Stimulated activated CD4-positive, alpha-beta T cell treated with anti-CD3 and anti-CD28 coated beads, Interleukin-15, amount 100 ng/mL, for 1 hour (primary cell): ENCODE data around the gene ZBTB16.

ENCODE experiments used
- DNase-seq, 2 donors: peaks; one replicate each; pipeline ENCODE4 v3.0.0-alpha.2; 2020; ENCODE audit warnings: low read depth in 1 of 2, low spot score in 1 of 2

The ZBTB16 gene

GRCh38 chr11:114200351-114201133 lies 141.0 kb downstream of the ZBTB16 start:
- no peak for DNase-seq

GRCh38 chr11:114201219-114201618 lies 141.7 kb downstream of the ZBTB16 start:
- no peak for DNase-seq

GRCh38 chr11:114202011-114202609 lies 142.6 kb downstream of the ZBTB16 start:
- no peak for DNase-seq

GRCh38 chr11:114207096-114207495 lies 147.6 kb downstream of the ZBTB16 start:
- no peak for DNase-seq

GRCh38 chr11:114208377-114208776 lies 148.9 kb downstream of the ZBTB16 start:
- DNase-seq, result no peak

- no peak for DNase-seq
Observed at GRCh38 chr11:114209343-114209742, 149.8 kb downstream of the ZBTB16 start.

GRCh38 chr11:114209904-114210303 lies 150.4 kb downstream of the ZBTB16 start:
- no peak for DNase-seq

- DNase-seq, result no peak
Observed at GRCh38 chr11:114211444-114212121, 152.1 kb downstream of the ZBTB16 start.

- no peak for DNase-seq
Observed at GRCh38 chr11:114213622-114214021, 154.1 kb downstream of the ZBTB16 start.

- DNase-seq, result no peak
Observed at GRCh38 chr11:114215428-114215827, 155.9 kb downstream of the ZBTB16 start.

- DNase-seq, result no peak
Observed at GRCh38 chr11:114215871-114216795, 156.6 kb downstream of the ZBTB16 start.

GRCh38 chr11:114216796-114217180 lies 157.3 kb downstream of the ZBTB16 start:
- DNase-seq, result no peak

- no peak for DNase-seq
Observed at GRCh38 chr11:114218508-114218907, 159.0 kb downstream of the ZBTB16 start.

- no peak for DNase-seq
Observed at GRCh38 chr11:114219559-114220349, 160.2 kb downstream of the ZBTB16 start.

- no peak for DNase-seq
Observed at GRCh38 chr11:114221037-114221436, 161.5 kb downstream of the ZBTB16 start.

GRCh38 chr11:114225661-114226060 lies 166.2 kb downstream of the ZBTB16 start:
- DNase-seq, result no peak

GRCh38 chr11:114226356-114226755 lies 166.8 kb downstream of the ZBTB16 start:
- no peak for DNase-seq

GRCh38 chr11:114228435-114229411 lies 169.2 kb downstream of the ZBTB16 start:
- DNase-seq, result no peak

- DNase-seq, result no peak
Observed at GRCh38 chr11:114230031-114230704, 170.7 kb downstream of the ZBTB16 start.
